ENCODE results near the gene WFDC12.

- no peak for TF ChIP-seq CTCF (IDR thresholded peaks at IDR 0.05)
- TF ChIP-seq EZH2 (IDR thresholded peaks at IDR 0.05) = no peak
- TF ChIP-seq EZH2phosphoT487 (IDR thresholded peaks at IDR 0.05) = no peak
Measured at GRCh38 chr20:45118028-45118427, 6.2 kb downstream of the WFDC12 start.

Data from neural progenitor cell (in vitro differentiated cells).